RWPE2 (cell line): ENCODE measurements around the gene CDHR3.

Experiments used
- ATAC-seq: fragments of 200-7000 bp; cut with Tn5 transposase; 3 replicates; pipeline ENCODE4 v1.9.1; 2021; ENCODE audit warnings: low read depth
- DNase-seq: peaks from one replicate; pipeline ENCODE4 v3.0.0-alpha.2; 2020; ENCODE audit warnings: low spot score
- H3K27ac ChIP-seq: fragments of 450-650 bp; 2 replicates; pipeline ENCODE4 v1.5.1; 2017; ENCODE audit warnings: mild to moderate bottlenecking; ENCODE audit not compliant: poor library complexity, severe bottlenecking
- H3K27me3 ChIP-seq: fragments of 250-450 bp; sonication (Bioruptor Pico); 2 replicates; pipeline ENCODE4 v1.5.1; 2021; ENCODE audit warnings: mild to moderate bottlenecking, moderate library complexity; ENCODE audit not compliant: insufficient read depth, poor library complexity, severe bottlenecking
- H3K36me3 ChIP-seq: fragments of 250-450 bp; sonication (Bioruptor Pico); 2 replicates; pipeline ENCODE4 v1.5.1; 2020; ENCODE audit warnings: low read depth, mild to moderate bottlenecking, moderate library complexity
- H3K4me1 ChIP-seq: fragments of 250-450 bp; sonication (Bioruptor Pico); 2 replicates; pipeline ENCODE4 v1.5.1; 2021; ENCODE audit warnings: mild to moderate bottlenecking, moderate library complexity; ENCODE audit not compliant: insufficient read depth, poor library complexity, severe bottlenecking
- H3K4me3 ChIP-seq: fragments of 250-450 bp; sonication (Bioruptor Pico); 2 replicates; pipeline ENCODE4 v1.5.1; 2021; ENCODE audit warnings: mild to moderate bottlenecking, moderate library complexity; ENCODE audit not compliant: severe bottlenecking
- H3K9me3 ChIP-seq: fragments of 250-450 bp; sonication (Bioruptor Pico); 2 replicates; pipeline ENCODE4 v1.5.1; 2021; ENCODE audit warnings: mild to moderate bottlenecking, moderate library complexity; ENCODE audit not compliant: severe bottlenecking
- CTCF ChIP-seq: fragments of 450-650 bp; IDR thresholded peaks from one replicate; pipeline ENCODE4 v1.5.1; 2017; ENCODE audit warnings: mild to moderate bottlenecking, moderate library complexity; ENCODE audit not compliant: poor library complexity, severe bottlenecking

The CDHR3 gene

GRCh38 chr7:105958012-105958411 lies 5.1 kb upstream of the CDHR3 start:
- DNase-seq (no peak), ATAC-seq (no peak)
- Histone ChIP-seq H3K9me3 (peaks cover 2% of the 10 kb centered on the region), H3K36me3 (no peaks in the 10 kb centered on the region), H3K27me3 (no peaks in the 10 kb centered on the region), H3K27ac (no peak overlapping the region), H3K4me1 (no peaks in the 10 kb centered on the region), H3K4me3 (no peak overlapping the region)
- no peak for TF ChIP-seq CTCF

- Histone ChIP-seq H3K9me3 (no peaks in the 10 kb centered on the region), H3K27ac (no peak overlapping the region), H3K4me1 (no peaks in the 10 kb centered on the region), H3K36me3 (no peaks in the 10 kb centered on the region), H3K4me3 (no peak overlapping the region), H3K27me3 (no peaks in the 10 kb centered on the region)
- TF ChIP-seq CTCF, result no peak
- DNase-seq (no peak), ATAC-seq (no peak)
Measured at GRCh38 chr7:105962353-105962752, 711 bp upstream of the CDHR3 start.

GRCh38 chr7:105971845-105972244 lies 8.8 kb downstream of the CDHR3 start:
- H3K4me1 ChIP-seq, result no peaks in the 10 kb centered on the region
- no peak overlapping the region for H3K4me3 ChIP-seq
- no peaks in the 10 kb centered on the region for H3K27me3 ChIP-seq
- H3K27ac ChIP-seq, result no peak overlapping the region
- H3K9me3 ChIP-seq, result no peaks in the 10 kb centered on the region
- no peaks in the 10 kb centered on the region for H3K36me3 ChIP-seq
- TF ChIP-seq CTCF, result no peak
- DNase-seq (no peak), ATAC-seq (no peak)

GRCh38 chr7:105972276-105972675 lies 9.2 kb downstream of the CDHR3 start:
- H3K4me3 ChIP-seq, result no peak overlapping the region
- DNase-seq (no peak), ATAC-seq (no peak)
- TF ChIP-seq CTCF, result no peak
- H3K36me3 ChIP-seq, result no peaks in the 10 kb centered on the region
- no peaks in the 10 kb centered on the region for H3K27me3 ChIP-seq
- no peak overlapping the region for H3K27ac ChIP-seq
- no peaks in the 10 kb centered on the region for H3K4me1 ChIP-seq
- H3K9me3 ChIP-seq, result no peaks in the 10 kb centered on the region

GRCh38 chr7:105974471-105974870 lies 11.4 kb downstream of the CDHR3 start:
- H3K9me3 ChIP-seq, result no peaks in the 10 kb centered on the region
- no peak for TF ChIP-seq CTCF
- no peaks in the 10 kb centered on the region for H3K36me3 ChIP-seq
- H3K27me3 ChIP-seq, result no peaks in the 10 kb centered on the region
- DNase-seq (no peak), ATAC-seq (no peak)
- no peak overlapping the region for H3K4me3 ChIP-seq
- no peaks in the 10 kb centered on the region for H3K4me1 ChIP-seq
- H3K27ac ChIP-seq, result no peak overlapping the region
